ENCODE data around the gene PROX1.

PROX1 gene

GRCh38 chr1:213986020-213986924 is 1.5 kb upstream of the PROX1 start:
- Histone ChIP-seq H3K27ac (ENCODE audit: insufficient read depth, low read length, poor library complexity, severe bottlenecking) (no peak overlapping the region), H3K27me3 (replicated peaks; ENCODE audit: control insufficient read depth, insufficient read depth, low read length, poor library complexity, severe bottlenecking) (peaks cover 65% of the 10 kb centered on the region), H3K9me3 (ENCODE audit: control insufficient read depth, low read length) (no peaks in the 10 kb centered on the region), H3K36me3 (ENCODE audit: control insufficient read depth, insufficient read depth, low read length) (no peaks in the 10 kb centered on the region), H3K4me3 (ENCODE audit: insufficient read depth, low read depth, low read length, poor library complexity, severe bottlenecking) (no peak overlapping the region), H3K4me1 (ENCODE audit: control insufficient read depth, insufficient read depth, low read length, poor library complexity, severe bottlenecking) (peaks cover 19% of the 10 kb centered on the region)
- no peak for DNase-seq

DNA sequence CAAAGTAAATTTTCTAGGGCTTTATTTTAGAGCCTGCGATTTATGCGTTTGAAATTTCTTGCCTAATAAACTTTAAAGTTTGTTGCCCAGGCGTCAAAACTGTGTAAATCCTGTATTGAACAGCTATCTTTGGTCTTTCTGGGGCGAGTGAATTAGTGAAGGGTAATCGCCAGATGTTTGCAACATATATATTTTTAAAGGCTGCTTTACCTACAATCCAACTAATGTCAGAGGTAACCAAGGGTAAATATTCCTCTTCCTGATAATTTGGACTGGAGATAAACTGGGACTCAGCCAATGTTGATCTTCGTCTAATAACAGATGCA is 885 bp upstream of the PROX1 start:
- peaks cover 19% of the 10 kb centered on the region for H3K4me1 ChIP-seq (ENCODE audit: control insufficient read depth, insufficient read depth, low read length, poor library complexity, severe bottlenecking)
- no peaks in the 10 kb centered on the region for H3K9me3 ChIP-seq (ENCODE audit: control insufficient read depth, low read length)
- no peaks in the 10 kb centered on the region for H3K36me3 ChIP-seq (ENCODE audit: control insufficient read depth, insufficient read depth, low read length)
- peaks cover 63% of the 10 kb centered on the region for H3K27me3 ChIP-seq (replicated peaks; ENCODE audit: control insufficient read depth, insufficient read depth, low read length, poor library complexity, severe bottlenecking)
- H3K27ac ChIP-seq (ENCODE audit: insufficient read depth, low read length, poor library complexity, severe bottlenecking) = no peak overlapping the region
- no peak for DNase-seq
- H3K4me3 ChIP-seq (ENCODE audit: insufficient read depth, low read depth, low read length, poor library complexity, severe bottlenecking) = no peak overlapping the region

GRCh38 chr1:213987422-213987926 is 299 bp upstream of the PROX1 start:
- DNase-seq = no peak
- Histone ChIP-seq H3K4me1 (ENCODE audit: control insufficient read depth, insufficient read depth, low read length, poor library complexity, severe bottlenecking) (peaks cover 19% of the 10 kb centered on the region), H3K4me3 (ENCODE audit: insufficient read depth, low read depth, low read length, poor library complexity, severe bottlenecking) (peak overlapping the region; percentile 51), H3K27me3 (replicated peaks; ENCODE audit: control insufficient read depth, insufficient read depth, low read length, poor library complexity, severe bottlenecking) (peaks cover 59% of the 10 kb centered on the region), H3K27ac (ENCODE audit: insufficient read depth, low read length, poor library complexity, severe bottlenecking) (no peak overlapping the region), H3K36me3 (ENCODE audit: control insufficient read depth, insufficient read depth, low read length) (no peaks in the 10 kb centered on the region), H3K9me3 (ENCODE audit: control insufficient read depth, low read length) (no peaks in the 10 kb centered on the region)

GRCh38 chr1:213988507-213989001 is 781 bp downstream of the PROX1 start:
- Histone ChIP-seq H3K9me3 (ENCODE audit: control insufficient read depth, low read length) (no peaks in the 10 kb centered on the region), H3K4me1 (ENCODE audit: control insufficient read depth, insufficient read depth, low read length, poor library complexity, severe bottlenecking) (peaks cover 15% of the 10 kb centered on the region), H3K27ac (ENCODE audit: insufficient read depth, low read length, poor library complexity, severe bottlenecking) (no peak overlapping the region), H3K36me3 (ENCODE audit: control insufficient read depth, insufficient read depth, low read length) (no peaks in the 10 kb centered on the region), H3K4me3 (ENCODE audit: insufficient read depth, low read depth, low read length, poor library complexity, severe bottlenecking) (peak overlapping the region; percentile 51), H3K27me3 (replicated peaks; ENCODE audit: control insufficient read depth, insufficient read depth, low read length, poor library complexity, severe bottlenecking) (peaks cover 48% of the 10 kb centered on the region)
- DNase-seq = no peak

GRCh38 chr1:213989002-213989855 is 1.5 kb downstream of the PROX1 start:
- H3K4me3 ChIP-seq (ENCODE audit: insufficient read depth, low read depth, low read length, poor library complexity, severe bottlenecking) = peak overlapping the region; percentile 51

GRCh38 chr1:213993929-213994328 is 6.2 kb downstream of the PROX1 start:
- Histone ChIP-seq H3K27me3 (replicated peaks; ENCODE audit: control insufficient read depth, insufficient read depth, low read length, poor library complexity, severe bottlenecking) (peaks cover 10% of the 10 kb centered on the region), H3K9me3 (ENCODE audit: control insufficient read depth, low read length) (no peaks in the 10 kb centered on the region), H3K4me1 (ENCODE audit: control insufficient read depth, insufficient read depth, low read length, poor library complexity, severe bottlenecking) (peaks cover 6% of the 10 kb centered on the region), H3K27ac (ENCODE audit: insufficient read depth, low read length, poor library complexity, severe bottlenecking) (no peak overlapping the region), H3K4me3 (ENCODE audit: insufficient read depth, low read depth, low read length, poor library complexity, severe bottlenecking) (no peak overlapping the region), H3K36me3 (ENCODE audit: control insufficient read depth, insufficient read depth, low read length) (no peaks in the 10 kb centered on the region)
- DNase-seq = no peak

More at GRCh38 chr1:213989002-213989855, 1.5 kb downstream of the PROX1 start:
- no peak for DNase-seq
- Histone ChIP-seq H3K36me3 (ENCODE audit: control insufficient read depth, insufficient read depth, low read length) (no peaks in the 10 kb centered on the region), H3K27ac (ENCODE audit: insufficient read depth, low read length, poor library complexity, severe bottlenecking) (no peak overlapping the region), H3K27me3 (replicated peaks; ENCODE audit: control insufficient read depth, insufficient read depth, low read length, poor library complexity, severe bottlenecking) (peaks cover 42% of the 10 kb centered on the region), H3K4me1 (ENCODE audit: control insufficient read depth, insufficient read depth, low read length, poor library complexity, severe bottlenecking) (peaks cover 15% of the 10 kb centered on the region), H3K9me3 (ENCODE audit: control insufficient read depth, low read length) (no peaks in the 10 kb centered on the region)

DNA sequence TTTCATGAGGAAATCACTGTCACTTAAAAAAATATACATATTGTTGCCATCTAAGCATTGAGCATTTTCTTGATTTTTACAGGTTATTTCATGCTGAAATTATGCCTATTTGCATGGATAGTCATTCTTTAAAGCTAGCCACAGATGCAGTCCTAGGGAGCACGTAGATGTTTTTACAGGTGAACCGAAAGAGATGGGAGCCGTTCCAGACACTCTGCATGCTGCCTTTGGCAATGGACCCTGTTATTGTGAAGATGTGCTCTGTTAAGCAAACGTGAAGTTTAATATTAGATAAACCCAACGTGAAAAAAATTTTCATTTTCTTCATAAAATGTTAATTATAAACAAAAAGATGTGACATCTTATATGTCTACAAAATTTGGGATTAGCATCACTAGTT is 7.1 kb downstream of the PROX1 start:
- Histone ChIP-seq H3K4me3 (ENCODE audit: insufficient read depth, low read depth, low read length, poor library complexity, severe bottlenecking) (no peak overlapping the region), H3K9me3 (ENCODE audit: control insufficient read depth, low read length) (no peaks in the 10 kb centered on the region), H3K4me1 (ENCODE audit: control insufficient read depth, insufficient read depth, low read length, poor library complexity, severe bottlenecking) (no peaks in the 10 kb centered on the region), H3K36me3 (ENCODE audit: control insufficient read depth, insufficient read depth, low read length) (no peaks in the 10 kb centered on the region), H3K27ac (ENCODE audit: insufficient read depth, low read length, poor library complexity, severe bottlenecking) (no peak overlapping the region), H3K27me3 (replicated peaks; ENCODE audit: control insufficient read depth, insufficient read depth, low read length, poor library complexity, severe bottlenecking) (peaks cover 4% of the 10 kb centered on the region)
- DNase-seq = no peak

GRCh38 chr1:213995603-213996002 is 7.8 kb downstream of the PROX1 start:
- no peaks in the 10 kb centered on the region for H3K4me1 ChIP-seq (ENCODE audit: control insufficient read depth, insufficient read depth, low read length, poor library complexity, severe bottlenecking)
- DNase-seq = no peak
- no peak overlapping the region for H3K4me3 ChIP-seq (ENCODE audit: insufficient read depth, low read depth, low read length, poor library complexity, severe bottlenecking)
- no peaks in the 10 kb centered on the region for H3K36me3 ChIP-seq (ENCODE audit: control insufficient read depth, insufficient read depth, low read length)
- peaks cover 4% of the 10 kb centered on the region for H3K27me3 ChIP-seq (replicated peaks; ENCODE audit: control insufficient read depth, insufficient read depth, low read length, poor library complexity, severe bottlenecking)
- H3K9me3 ChIP-seq (ENCODE audit: control insufficient read depth, low read length) = no peaks in the 10 kb centered on the region
- no peak overlapping the region for H3K27ac ChIP-seq (ENCODE audit: insufficient read depth, low read length, poor library complexity, severe bottlenecking)

DNA sequence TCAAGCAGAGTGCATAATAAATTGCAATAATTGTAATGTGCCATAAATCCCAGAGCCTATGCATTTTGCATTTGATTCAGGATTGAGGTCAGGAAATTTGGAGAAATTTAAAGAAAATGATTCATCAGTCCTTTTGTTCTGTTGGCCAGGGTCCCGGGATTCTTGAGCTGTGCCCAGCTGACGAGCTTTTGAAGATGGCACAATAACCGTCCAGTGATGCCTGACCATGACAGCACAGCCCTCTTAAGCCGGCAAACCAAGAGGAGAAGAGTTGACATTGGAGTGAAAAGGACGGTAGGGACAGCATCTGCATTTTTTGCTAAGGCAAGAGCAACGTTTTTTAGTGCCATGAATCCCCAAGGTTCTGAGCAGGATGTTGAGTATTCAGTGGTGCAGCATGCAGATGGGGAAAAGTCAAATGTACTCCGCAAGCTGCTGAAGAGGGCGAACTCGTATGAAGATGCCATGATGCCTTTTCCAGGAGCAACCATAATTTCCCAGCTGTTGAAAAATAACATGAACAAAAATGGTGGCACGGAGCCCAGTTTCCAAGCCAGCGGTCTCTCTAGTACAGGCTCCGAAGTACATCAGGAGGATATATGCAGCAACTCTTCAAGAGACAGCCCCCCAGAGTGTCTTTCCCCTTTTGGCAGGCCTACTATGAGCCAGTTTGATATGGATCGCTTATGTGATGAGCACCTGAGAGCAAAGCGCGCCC is 8.7 kb downstream of the PROX1 start:
- Histone ChIP-seq H3K4me1 (ENCODE audit: control insufficient read depth, insufficient read depth, low read length, poor library complexity, severe bottlenecking) (no peaks in the 10 kb centered on the region), H3K4me3 (ENCODE audit: insufficient read depth, low read depth, low read length, poor library complexity, severe bottlenecking) (no peak overlapping the region), H3K27ac (ENCODE audit: insufficient read depth, low read length, poor library complexity, severe bottlenecking) (no peak overlapping the region), H3K27me3 (replicated peaks; ENCODE audit: control insufficient read depth, insufficient read depth, low read length, poor library complexity, severe bottlenecking) (peaks cover 2% of the 10 kb centered on the region), H3K36me3 (ENCODE audit: control insufficient read depth, insufficient read depth, low read length) (no peaks in the 10 kb centered on the region), H3K9me3 (ENCODE audit: control insufficient read depth, low read length) (no peaks in the 10 kb centered on the region)
- DNase-seq = no peak
